ENCODE measurements around the gene FOXF1. TPM values are rescaled to one million over a fixed set of nuclear protein-coding genes. Genes with fewer than 3 reads are reported as not detected.

The FOXF1 gene
- total RNA-seq, 1 experiment from 2014 or later: not detected

- H3K9me2 ChIP-seq (replicated peaks; ENCODE audit: low read length): no peaks in the 10 kb centered on the region
- H3K79me2 ChIP-seq (ENCODE audit: low read length): no peaks in the 10 kb centered on the region
- BruUV-seq (replicated peaks): no TSS peak
- no peaks in the 10 kb centered on the region for H3F3A ChIP-seq (ENCODE audit: low read length, unreplicated experiment)
- no peak overlapping the region for H3K9ac ChIP-seq (ENCODE audit: low read length)
- TF ChIP-seq EZH2phosphoT487 (IDR thresholded peaks at IDR 0.05; ENCODE audit: borderline replicate concordance, low read length) (no peak), EZH2 (IDR thresholded peaks at IDR 0.05; ENCODE audit: low read length, unreplicated experiment) (no peak)
- no peaks in the 10 kb centered on the region for H3K4me1 ChIP-seq (ENCODE audit: insufficient read depth, low read length)
- ChIA-PET POLR2A (ENCODE audit: unreplicated experiment) (no interaction called here), CTCF (no interaction called here)
- no peak overlapping the region for H3K4me2 ChIP-seq (ENCODE audit: low read length)
- no peaks in the 10 kb centered on the region; the same call in 1 of the 2 replicates for H3K36me3 ChIP-seq (ENCODE audit: low read depth, low read length)
- ATAC-seq (no peak), DNase-seq (no peak)
- H3K27me3 ChIP-seq (ENCODE audit: low read length): no peaks in the 10 kb centered on the region
- H2AFZ ChIP-seq (ENCODE audit: low read length): no peak overlapping the region
- no peaks in the 10 kb centered on the region for H3K9me3 ChIP-seq (ENCODE audit: low read length)
- no peaks in the 10 kb centered on the region for H4K20me1 ChIP-seq (ENCODE audit: low read length)
- no peak overlapping the region for H3K4me3 ChIP-seq (ENCODE audit: low read length)
- intact Hi-C loops (cut with micrococcal nuclease): no loop called here
- no peak overlapping the region for H3K27ac ChIP-seq (ENCODE audit: low read length)
Measured at GRCh38 chr16:86547286-86547685, 37.0 kb downstream of the FOXF1 start.

DNA sequence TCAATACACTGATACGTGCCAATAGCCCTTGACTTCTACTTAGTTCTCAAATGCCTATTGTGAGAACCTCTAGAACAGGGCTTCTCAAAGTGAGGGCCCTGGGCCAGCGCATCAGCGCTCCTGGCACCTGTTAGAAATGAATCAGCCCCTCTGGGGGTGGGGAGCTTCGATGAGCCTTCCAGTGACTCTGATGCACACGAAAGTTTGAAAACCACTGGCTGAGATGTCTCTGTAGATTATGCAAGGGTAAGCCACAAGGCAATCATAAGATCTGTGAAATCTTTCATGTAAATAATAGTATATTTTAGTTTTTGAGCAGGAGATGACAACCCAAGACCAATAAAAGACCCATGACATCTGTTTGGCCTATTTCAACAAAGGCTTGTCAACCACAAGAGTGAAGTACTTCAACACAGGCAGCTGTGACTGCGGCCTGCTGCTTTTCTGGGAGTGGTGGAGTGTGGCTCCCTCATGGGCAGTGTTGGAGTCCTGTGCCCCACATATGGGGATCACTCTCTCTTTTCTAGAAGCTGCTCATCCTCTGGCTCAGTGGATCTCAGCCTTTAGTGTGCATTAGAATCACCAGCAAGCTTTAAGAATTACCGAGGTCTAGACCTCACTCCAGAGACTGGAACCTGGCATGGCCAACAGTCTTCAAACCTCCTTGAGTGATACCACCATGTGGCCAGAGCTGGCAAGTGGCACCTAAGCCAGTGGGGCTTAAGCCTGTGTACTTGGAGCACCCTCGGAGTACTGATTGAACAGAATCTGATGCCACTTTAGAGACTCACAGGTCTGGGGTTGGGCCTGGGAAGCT is 39.0 kb downstream of the FOXF1 start:
- ATAC-seq: no peak
- Histone ChIP-seq H2AFZ (ENCODE audit: low read length) (no peak overlapping the region), H3K4me3 (ENCODE audit: low read length) (no peak overlapping the region), H3K4me2 (ENCODE audit: low read length) (no peak overlapping the region), H3K27ac (ENCODE audit: low read length) (no peak overlapping the region), H3K4me1 (ENCODE audit: insufficient read depth, low read length) (no peaks in the 10 kb centered on the region), H4K20me1 (ENCODE audit: low read length) (no peaks in the 10 kb centered on the region), H3K36me3 (ENCODE audit: low read depth, low read length) (no peaks in the 10 kb centered on the region; the same call in 1 of the 2 replicates), H3K9me2 (replicated peaks; ENCODE audit: low read length) (no peaks in the 10 kb centered on the region), H3K9ac (ENCODE audit: low read length) (no peak overlapping the region), H3K79me2 (ENCODE audit: low read length) (peaks cover 4% of the 10 kb centered on the region), H3F3A (ENCODE audit: low read length, unreplicated experiment) (no peaks in the 10 kb centered on the region), H3K9me3 (ENCODE audit: low read length) (no peaks in the 10 kb centered on the region), H3K27me3 (ENCODE audit: low read length) (no peaks in the 10 kb centered on the region)
- intact Hi-C loops (cut with micrococcal nuclease): no loop called here
- no peak for DNase-seq
- POLR2A ChIA-PET (ENCODE audit: unreplicated experiment): no interaction called here
- TF ChIP-seq, protein P1, sequence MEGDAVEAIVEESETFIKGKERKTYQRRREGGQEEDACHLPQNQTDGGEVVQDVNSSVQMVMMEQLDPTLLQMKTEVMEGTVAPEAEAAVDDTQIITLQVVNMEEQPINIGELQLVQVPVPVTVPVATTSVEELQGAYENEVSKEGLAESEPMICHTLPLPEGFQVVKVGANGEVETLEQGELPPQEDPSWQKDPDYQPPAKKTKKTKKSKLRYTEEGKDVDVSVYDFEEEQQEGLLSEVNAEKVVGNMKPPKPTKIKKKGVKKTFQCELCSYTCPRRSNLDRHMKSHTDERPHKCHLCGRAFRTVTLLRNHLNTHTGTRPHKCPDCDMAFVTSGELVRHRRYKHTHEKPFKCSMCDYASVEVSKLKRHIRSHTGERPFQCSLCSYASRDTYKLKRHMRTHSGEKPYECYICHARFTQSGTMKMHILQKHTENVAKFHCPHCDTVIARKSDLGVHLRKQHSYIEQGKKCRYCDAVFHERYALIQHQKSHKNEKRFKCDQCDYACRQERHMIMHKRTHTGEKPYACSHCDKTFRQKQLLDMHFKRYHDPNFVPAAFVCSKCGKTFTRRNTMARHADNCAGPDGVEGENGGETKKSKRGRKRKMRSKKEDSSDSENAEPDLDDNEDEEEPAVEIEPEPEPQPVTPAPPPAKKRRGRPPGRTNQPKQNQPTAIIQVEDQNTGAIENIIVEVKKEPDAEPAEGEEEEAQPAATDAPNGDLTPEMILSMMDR (conservative IDR thresholded peaks at IDR 0.05; ENCODE audit: low read depth, low read length): no peak
- TF ChIP-seq EZH2phosphoT487 (IDR thresholded peaks at IDR 0.05; ENCODE audit: borderline replicate concordance, low read length): no peak
- no peak for TF ChIP-seq EZH2 (IDR thresholded peaks at IDR 0.05; ENCODE audit: low read length, unreplicated experiment)
- BruUV-seq (replicated peaks): no TSS peak
- CTCF ChIA-PET: no interaction called here

DNA sequence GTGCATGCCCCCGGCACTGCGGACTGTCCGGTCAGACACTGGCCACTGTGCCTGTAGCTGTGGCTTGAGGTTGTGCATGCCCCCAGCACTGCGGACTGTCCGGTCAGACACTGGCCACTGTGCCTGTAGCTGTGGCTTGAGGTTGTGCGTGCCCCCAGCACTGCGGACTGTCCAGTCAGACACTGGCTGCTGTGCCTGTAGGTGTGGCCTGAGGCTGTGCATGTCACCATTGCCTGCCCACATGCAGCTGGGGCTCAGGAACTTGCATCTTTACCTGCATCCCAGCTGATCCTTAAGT is 39.5 kb downstream of the FOXF1 start:
- no TSS peak for BruUV-seq (replicated peaks)
- no peaks in the 10 kb centered on the region; the same call in 1 of the 2 replicates for H3K36me3 ChIP-seq (ENCODE audit: low read depth, low read length)
- CTCF ChIA-PET: no interaction called here
- no peak overlapping the region for H2AFZ ChIP-seq (ENCODE audit: low read length)
- ATAC-seq (no peak), DNase-seq (no peak)
- H3F3A ChIP-seq (ENCODE audit: low read length, unreplicated experiment): no peaks in the 10 kb centered on the region
- no peaks in the 10 kb centered on the region for H3K9me3 ChIP-seq (ENCODE audit: low read length)
- intact Hi-C loops (cut with micrococcal nuclease): no loop called here
- no peaks in the 10 kb centered on the region for H3K27me3 ChIP-seq (ENCODE audit: low read length)
- no peak overlapping the region for H3K9ac ChIP-seq (ENCODE audit: low read length)
- TF ChIP-seq, protein P1 (conservative IDR thresholded peaks at IDR 0.05; ENCODE audit: low read depth, low read length): no peak
- TF ChIP-seq EZH2 (IDR thresholded peaks at IDR 0.05; ENCODE audit: low read length, unreplicated experiment) (no peak), EZH2phosphoT487 (IDR thresholded peaks at IDR 0.05; ENCODE audit: borderline replicate concordance, low read length) (no peak)
- H3K9me2 ChIP-seq (replicated peaks; ENCODE audit: low read length): no peaks in the 10 kb centered on the region
- H3K4me3 ChIP-seq (ENCODE audit: low read length): no peak overlapping the region
- no peak overlapping the region for H3K27ac ChIP-seq (ENCODE audit: low read length)
- H3K4me1 ChIP-seq (ENCODE audit: insufficient read depth, low read length): no peaks in the 10 kb centered on the region
- H4K20me1 ChIP-seq (ENCODE audit: low read length): no peaks in the 10 kb centered on the region
- H3K4me2 ChIP-seq (ENCODE audit: low read length): no peak overlapping the region
- peaks cover 10% of the 10 kb centered on the region for H3K79me2 ChIP-seq (ENCODE audit: low read length)
- POLR2A ChIA-PET (ENCODE audit: unreplicated experiment): no interaction called here
